SH-SY5Y (cell line): ENCODE data around the gene MARVELD3.

Experiments used
- GATA2 ChIP-seq: IDR thresholded peaks from 2 replicates; pipeline ENCODE4 v1.6.1; 2011; ENCODE audit warnings: mild to moderate bottlenecking, low read depth, low read length
- GATA3 ChIP-seq: IDR thresholded peaks from 2 replicates; pipeline ENCODE4 v1.6.1; 2011; ENCODE audit warnings: low read depth, mild to moderate bottlenecking, low read length, moderate library complexity

- TF ChIP-seq GATA3 (no peak), GATA2 (no peak)
Observed at GRCh38 chr16:71584543-71585317, 41.3 kb upstream of the MARVELD3 start.
